NCI-H146 treated with DMSO at 0.1 percent for 48 hours (cell line): ENCODE data around the gene PRXL2B.
"Not testable (repeated sequence)": the region's sequence is repeated elsewhere in the genome, so short reads cannot be mapped to it uniquely, and the experiment has no call there.

Experiments
- DNase-seq: peaks from one replicate; lab custom pipeline; 2025; ENCODE audit not compliant: unreplicated experiment; lab: John Stamatoyannopoulos, UW

PRXL2B gene

GRCh38 chr1:2564006-2564814, 22.4 kb upstream of the PRXL2B start:
- DNase-seq = no peak

- peak; percentile 20 for DNase-seq
Observed at GRCh38 chr1:2564815-2565374, 21.7 kb upstream of the PRXL2B start.

GRCh38 chr1:2566101-2567045, 20.2 kb upstream of the PRXL2B start:
- DNase-seq = no peak

GRCh38 chr1:2567083-2567679, 19.4 kb upstream of the PRXL2B start:
- no peak for DNase-seq

GRCh38 chr1:2568187-2568816, 18.3 kb upstream of the PRXL2B start:
- not testable (repeated sequence) for DNase-seq

GRCh38 chr1:2569060-2569459, 17.5 kb upstream of the PRXL2B start:
- DNase-seq = no peak

- not testable (repeated sequence) for DNase-seq
Observed at GRCh38 chr1:2569703-2570102, 16.9 kb upstream of the PRXL2B start.

GRCh38 chr1:2570332-2570731, 16.2 kb upstream of the PRXL2B start:
- no peak for DNase-seq

GRCh38 chr1:2571348-2571747, 15.2 kb upstream of the PRXL2B start:
- DNase-seq = no peak

GRCh38 chr1:2573250-2573920, 13.2 kb upstream of the PRXL2B start:
- no peak for DNase-seq

- DNase-seq = no peak
Observed at GRCh38 chr1:2574350-2574749, 12.2 kb upstream of the PRXL2B start.

GRCh38 chr1:2575801-2576663, 10.5 kb upstream of the PRXL2B start:
- DNase-seq = no peak

- not testable (repeated sequence) for DNase-seq
Observed at GRCh38 chr1:2577565-2578075, 9.0 kb upstream of the PRXL2B start.

- DNase-seq = no peak
Observed at GRCh38 chr1:2578758-2579118, 7.8 kb upstream of the PRXL2B start.

GRCh38 chr1:2580691-2581090, 5.9 kb upstream of the PRXL2B start:
- DNase-seq = no peak

- no peak for DNase-seq
Observed at GRCh38 chr1:2582391-2582790, 4.2 kb upstream of the PRXL2B start.

GRCh38 chr1:2583331-2583791, 3.2 kb upstream of the PRXL2B start:
- DNase-seq = no peak

GRCh38 chr1:2583871-2584351, 2.7 kb upstream of the PRXL2B start:
- DNase-seq = peak; percentile 12
